Measurements from ENCODE around the gene PLCL1.

DNA sequence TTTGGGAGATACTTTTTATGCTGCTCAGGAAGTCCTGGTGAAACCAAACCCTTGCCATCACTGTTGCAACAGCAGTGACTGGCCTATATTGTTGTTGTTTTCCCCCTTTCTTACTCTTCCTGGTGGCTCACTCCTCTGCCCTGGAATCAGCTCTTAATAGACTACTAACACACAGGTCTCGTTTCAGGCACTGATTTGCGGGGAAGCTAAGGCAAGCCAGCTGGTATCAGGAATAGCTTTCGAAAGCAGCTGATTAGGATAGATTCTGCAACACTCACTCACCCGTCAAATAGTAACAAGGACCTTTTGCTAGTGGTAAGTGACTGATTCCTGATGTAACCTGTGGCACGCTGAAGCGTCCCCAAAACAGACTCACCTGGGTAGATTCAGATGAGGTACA, 360.4 kb downstream of the PLCL1 start:
- TF ChIP-seq, protein P1, sequence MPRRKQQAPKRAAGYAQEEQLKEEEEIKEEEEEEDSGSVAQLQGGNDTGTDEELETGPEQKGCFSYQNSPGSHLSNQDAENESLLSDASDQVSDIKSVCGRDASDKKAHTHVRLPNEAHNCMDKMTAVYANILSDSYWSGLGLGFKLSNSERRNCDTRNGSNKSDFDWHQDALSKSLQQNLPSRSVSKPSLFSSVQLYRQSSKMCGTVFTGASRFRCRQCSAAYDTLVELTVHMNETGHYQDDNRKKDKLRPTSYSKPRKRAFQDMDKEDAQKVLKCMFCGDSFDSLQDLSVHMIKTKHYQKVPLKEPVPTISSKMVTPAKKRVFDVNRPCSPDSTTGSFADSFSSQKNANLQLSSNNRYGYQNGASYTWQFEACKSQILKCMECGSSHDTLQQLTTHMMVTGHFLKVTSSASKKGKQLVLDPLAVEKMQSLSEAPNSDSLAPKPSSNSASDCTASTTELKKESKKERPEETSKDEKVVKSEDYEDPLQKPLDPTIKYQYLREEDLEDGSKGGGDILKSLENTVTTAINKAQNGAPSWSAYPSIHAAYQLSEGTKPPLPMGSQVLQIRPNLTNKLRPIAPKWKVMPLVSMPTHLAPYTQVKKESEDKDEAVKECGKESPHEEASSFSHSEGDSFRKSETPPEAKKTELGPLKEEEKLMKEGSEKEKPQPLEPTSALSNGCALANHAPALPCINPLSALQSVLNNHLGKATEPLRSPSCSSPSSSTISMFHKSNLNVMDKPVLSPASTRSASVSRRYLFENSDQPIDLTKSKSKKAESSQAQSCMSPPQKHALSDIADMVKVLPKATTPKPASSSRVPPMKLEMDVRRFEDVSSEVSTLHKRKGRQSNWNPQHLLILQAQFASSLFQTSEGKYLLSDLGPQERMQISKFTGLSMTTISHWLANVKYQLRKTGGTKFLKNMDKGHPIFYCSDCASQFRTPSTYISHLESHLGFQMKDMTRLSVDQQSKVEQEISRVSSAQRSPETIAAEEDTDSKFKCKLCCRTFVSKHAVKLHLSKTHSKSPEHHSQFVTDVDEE (CRISPR knock-in tag; IDR thresholded peaks at IDR 0.05): no peak
- TF ChIP-seq, protein P2, sequence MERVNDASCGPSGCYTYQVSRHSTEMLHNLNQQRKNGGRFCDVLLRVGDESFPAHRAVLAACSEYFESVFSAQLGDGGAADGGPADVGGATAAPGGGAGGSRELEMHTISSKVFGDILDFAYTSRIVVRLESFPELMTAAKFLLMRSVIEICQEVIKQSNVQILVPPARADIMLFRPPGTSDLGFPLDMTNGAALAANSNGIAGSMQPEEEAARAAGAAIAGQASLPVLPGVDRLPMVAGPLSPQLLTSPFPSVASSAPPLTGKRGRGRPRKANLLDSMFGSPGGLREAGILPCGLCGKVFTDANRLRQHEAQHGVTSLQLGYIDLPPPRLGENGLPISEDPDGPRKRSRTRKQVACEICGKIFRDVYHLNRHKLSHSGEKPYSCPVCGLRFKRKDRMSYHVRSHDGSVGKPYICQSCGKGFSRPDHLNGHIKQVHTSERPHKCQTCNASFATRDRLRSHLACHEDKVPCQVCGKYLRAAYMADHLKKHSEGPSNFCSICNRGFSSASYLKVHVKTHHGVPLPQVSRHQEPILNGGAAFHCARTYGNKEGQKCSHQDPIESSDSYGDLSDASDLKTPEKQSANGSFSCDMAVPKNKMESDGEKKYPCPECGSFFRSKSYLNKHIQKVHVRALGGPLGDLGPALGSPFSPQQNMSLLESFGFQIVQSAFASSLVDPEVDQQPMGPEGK (CRISPR knock-in tag; IDR thresholded peaks at IDR 0.05; ENCODE audit: borderline replicate concordance): no peak
- TF ChIP-seq ISL1 (CRISPR knock-in tag; IDR thresholded peaks at IDR 0.05) (no peak), ZNF565 (CRISPR knock-in tag; conservative IDR thresholded peaks at IDR 0.05; ENCODE audit: low read depth) (no peak), GLIS3 (CRISPR knock-in tag; IDR thresholded peaks at IDR 0.05) (no peak), RARB (CRISPR knock-in tag; IDR thresholded peaks at IDR 0.05) (no peak), TOX (CRISPR knock-in tag; IDR thresholded peaks at IDR 0.05; ENCODE audit: borderline replicate concordance) (no peak), OSR1 (CRISPR knock-in tag; IDR thresholded peaks at IDR 0.05) (no peak), CSDC2 (CRISPR knock-in tag; IDR thresholded peaks at IDR 0.05) (no peak)
- TF ChIP-seq, protein P3, sequence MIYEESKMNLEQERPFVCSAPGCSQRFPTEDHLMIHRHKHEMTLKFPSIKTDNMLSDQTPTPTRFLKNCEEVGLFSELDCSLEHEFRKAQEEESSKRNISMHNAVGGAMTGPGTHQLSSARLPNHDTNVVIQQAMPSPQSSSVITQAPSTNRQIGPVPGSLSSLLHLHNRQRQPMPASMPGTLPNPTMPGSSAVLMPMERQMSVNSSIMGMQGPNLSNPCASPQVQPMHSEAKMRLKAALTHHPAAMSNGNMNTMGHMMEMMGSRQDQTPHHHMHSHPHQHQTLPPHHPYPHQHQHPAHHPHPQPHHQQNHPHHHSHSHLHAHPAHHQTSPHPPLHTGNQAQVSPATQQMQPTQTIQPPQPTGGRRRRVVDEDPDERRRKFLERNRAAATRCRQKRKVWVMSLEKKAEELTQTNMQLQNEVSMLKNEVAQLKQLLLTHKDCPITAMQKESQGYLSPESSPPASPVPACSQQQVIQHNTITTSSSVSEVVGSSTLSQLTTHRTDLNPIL (CRISPR knock-in tag; IDR thresholded peaks at IDR 0.05; ENCODE audit: low read depth): no peak
- TF ChIP-seq, protein P4, sequence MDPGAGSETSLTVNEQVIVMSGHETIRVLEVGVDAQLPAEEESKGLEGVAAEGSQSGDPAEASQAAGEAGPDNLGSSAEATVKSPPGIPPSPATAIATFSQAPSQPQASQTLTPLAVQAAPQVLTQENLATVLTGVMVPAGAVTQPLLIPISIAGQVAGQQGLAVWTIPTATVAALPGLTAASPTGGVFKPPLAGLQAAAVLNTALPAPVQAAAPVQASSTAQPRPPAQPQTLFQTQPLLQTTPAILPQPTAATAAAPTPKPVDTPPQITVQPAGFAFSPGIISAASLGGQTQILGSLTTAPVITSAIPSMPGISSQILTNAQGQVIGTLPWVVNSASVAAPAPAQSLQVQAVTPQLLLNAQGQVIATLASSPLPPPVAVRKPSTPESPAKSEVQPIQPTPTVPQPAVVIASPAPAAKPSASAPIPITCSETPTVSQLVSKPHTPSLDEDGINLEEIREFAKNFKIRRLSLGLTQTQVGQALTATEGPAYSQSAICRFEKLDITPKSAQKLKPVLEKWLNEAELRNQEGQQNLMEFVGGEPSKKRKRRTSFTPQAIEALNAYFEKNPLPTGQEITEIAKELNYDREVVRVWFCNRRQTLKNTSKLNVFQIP (CRISPR knock-in tag; IDR thresholded peaks at IDR 0.05; ENCODE audit: borderline replicate concordance, low read depth): no peak

All from SK-N-SH treated with all-trans-retinoic acid at 6 μM for 48 hours (cell line).